ENCODE results near the gene IDH3B.

The IDH3B gene

DNA sequence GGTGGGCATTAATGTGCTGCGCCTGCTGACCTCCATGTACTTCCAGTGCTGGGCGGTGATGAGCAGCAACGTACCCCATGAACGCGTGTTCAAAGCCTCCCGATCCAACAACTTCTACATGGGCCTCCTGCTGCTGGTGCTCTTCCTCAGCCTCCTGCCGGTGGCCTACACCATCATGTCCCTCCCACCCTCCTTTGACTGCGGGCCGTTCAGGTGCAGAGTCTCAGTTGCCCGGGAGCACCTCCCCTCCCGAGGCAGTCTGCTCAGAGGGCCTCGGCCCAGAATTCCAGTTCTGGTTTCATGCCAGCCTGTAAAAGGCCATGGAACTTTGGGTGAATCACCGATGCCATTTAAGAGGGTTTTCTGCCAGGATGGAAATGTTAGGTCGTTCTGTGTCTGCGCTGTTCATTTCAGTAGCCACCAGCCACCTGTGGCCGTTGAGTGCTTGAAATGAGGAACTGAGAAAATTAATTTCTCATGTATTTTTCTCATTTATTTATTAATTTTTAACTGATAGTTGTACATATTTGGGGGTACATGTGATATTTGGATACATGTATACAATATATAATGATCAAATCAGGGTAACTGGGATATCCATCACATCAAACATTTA is 46.8 kb downstream of the IDH3B start:
- no peak for DNase-seq (ENCODE audit: low read depth)

DNA sequence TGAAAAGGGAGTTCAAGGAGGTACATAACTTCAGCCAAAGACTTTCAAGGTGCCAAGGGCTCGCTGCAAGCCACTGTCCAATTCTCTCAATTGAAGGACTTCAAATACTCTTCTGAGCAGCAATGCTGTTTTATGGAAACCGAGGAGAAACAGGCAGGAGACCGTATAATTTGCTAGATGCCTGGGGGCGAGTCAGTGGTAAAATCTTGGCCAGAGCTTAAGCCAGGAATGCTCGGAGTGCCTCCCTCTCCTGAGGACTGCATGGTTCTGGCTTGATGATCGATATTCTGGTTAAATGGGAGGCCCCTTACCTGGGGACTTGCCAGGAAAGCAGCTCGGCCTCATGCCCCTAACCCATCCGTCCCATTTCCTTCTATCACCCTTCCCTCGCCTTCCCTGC is 47.4 kb downstream of the IDH3B start:
- DNase-seq (ENCODE audit: low read depth): no peak

DNA sequence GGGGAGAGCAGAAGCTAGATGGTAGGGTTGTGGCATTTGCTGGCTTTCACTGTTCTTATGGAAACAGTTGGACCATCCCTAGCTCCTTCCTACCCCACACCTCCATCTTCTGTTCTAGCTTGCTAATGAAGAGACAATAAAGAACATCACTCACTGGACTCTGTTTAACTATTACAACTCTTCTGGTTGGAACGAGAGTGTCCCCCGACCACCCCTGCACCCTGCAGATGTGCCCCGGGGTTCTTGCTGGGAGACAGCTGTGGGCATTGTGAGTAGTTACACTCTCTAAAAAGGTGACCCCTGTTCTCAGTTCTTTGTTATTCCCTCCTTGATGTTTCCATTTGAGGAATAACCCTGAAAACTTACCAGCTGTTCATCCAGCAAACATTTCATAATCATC is 51.9 kb downstream of the IDH3B start:
- DNase-seq (ENCODE audit: low read depth): no peak

DNA sequence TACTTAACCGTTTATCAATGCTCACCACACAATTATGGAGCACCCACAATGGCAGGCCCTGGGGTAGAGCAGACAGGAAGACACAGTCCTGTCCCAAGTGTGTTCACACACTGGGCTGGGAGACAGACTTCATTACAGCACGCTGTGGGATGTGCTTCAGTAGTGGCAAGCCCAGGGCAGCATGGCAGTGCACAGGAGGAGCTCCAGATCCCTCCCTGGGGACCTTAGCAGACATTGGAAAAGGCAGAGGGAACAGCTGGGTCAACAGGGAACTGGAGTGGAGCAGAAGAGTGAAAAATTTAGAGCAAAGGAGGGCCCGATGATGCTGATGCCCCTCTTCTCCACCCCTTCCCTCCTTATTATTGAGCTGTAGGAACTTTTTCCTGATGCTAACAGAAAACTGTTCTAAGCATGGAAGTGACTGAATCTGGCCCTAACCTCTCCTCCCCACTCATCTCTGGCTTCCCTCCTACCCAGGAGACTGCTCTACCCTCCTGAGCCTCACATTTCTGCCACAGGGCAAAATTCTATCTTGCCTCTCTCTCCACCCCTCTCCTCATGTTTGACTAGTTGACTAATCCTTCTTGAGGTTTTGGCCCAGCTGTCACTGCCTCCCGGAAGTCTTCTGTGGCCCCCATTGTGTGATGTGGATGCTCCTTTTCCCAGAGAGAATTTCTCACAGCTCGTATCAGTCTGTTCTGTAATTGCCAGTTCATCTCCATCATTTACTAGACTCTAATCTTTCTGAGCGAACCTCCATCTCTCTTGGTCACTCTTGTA is 52.9 kb downstream of the IDH3B start:
- no peak for DNase-seq (ENCODE audit: low read depth)

DNA sequence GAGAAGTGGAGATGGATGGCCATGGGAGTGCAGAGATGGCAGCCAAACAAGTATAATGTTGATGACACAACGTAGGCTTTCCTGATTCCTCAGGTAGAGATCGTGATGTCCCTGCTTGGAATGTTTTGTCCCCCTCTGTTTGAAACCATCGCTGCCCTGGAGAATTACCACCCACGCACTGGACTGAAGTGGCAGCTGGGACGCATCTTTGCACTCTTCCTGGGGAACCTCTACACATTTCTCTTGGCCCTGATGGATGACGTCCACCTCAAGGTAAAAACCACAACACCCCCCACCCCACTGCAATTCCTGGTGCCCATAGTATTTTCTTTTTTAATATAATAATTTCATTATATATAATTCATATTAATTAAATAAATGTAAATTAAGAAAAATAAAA is 53.7 kb downstream of the IDH3B start:
- DNase-seq (ENCODE audit: low read depth): no peak
